ENCODE measurements around the gene ENAM.
"Not testable (repeated sequence)": the region's sequence is repeated elsewhere in the genome, so short reads cannot be mapped to it uniquely, and the experiment has no call there.

Gene ENAM

GRCh38 chr4:70674191-70674590, 45.6 kb downstream of the ENAM start:
- in situ Hi-C loops (cut with MboI; ENCODE audit: low sequenced_read_pairs), result no loop called here

GRCh38 chr4:70674731-70675130, 46.2 kb downstream of the ENAM start:
- in situ Hi-C loops (cut with MboI; ENCODE audit: low sequenced_read_pairs), result no loop called here

- in situ Hi-C loops (cut with MboI; ENCODE audit: low sequenced_read_pairs), result no loop called here
These were observed 48.1 kb downstream of the ENAM start for GRCh38 chr4:70676554-70677090.

GRCh38 chr4:70678383-70678999, 49.9 kb downstream of the ENAM start:
- in situ Hi-C loops (cut with MboI; ENCODE audit: low sequenced_read_pairs), result no loop called here

GRCh38 chr4:70680934-70681333, 52.4 kb downstream of the ENAM start:
- in situ Hi-C loops (cut with MboI; ENCODE audit: low sequenced_read_pairs), result no loop called here

- in situ Hi-C loops (cut with MboI; ENCODE audit: low sequenced_read_pairs), result no loop called here
These were observed 53.2 kb downstream of the ENAM start for GRCh38 chr4:70681704-70682103.

- in situ Hi-C loops (cut with MboI; ENCODE audit: low sequenced_read_pairs), result not testable (repeated sequence)
These were observed 53.6 kb downstream of the ENAM start for GRCh38 chr4:70682142-70682541.

GRCh38 chr4:70687392-70687791, 58.8 kb downstream of the ENAM start:
- in situ Hi-C loops (cut with MboI; ENCODE audit: low sequenced_read_pairs), result no loop called here

- in situ Hi-C loops (cut with MboI; ENCODE audit: low sequenced_read_pairs), result no loop called here
These were observed 59.6 kb downstream of the ENAM start, which contains the start of gene UTP3 for GRCh38 chr4:70687821-70688794. TSS of gene UTP3 (plus strand) at chr4:70688532. CDS start at chr4:70688678, 146 bp downstream.

- in situ Hi-C loops (cut with MboI; ENCODE audit: low sequenced_read_pairs), result no loop called here
These were observed 60.3 kb downstream of the ENAM start for GRCh38 chr4:70688795-70689231.

GRCh38 chr4:70691661-70692060, 63.1 kb downstream of the ENAM start:
- in situ Hi-C loops (cut with MboI; ENCODE audit: low sequenced_read_pairs), result no loop called here

GRCh38 chr4:70694633-70695032, 66.1 kb downstream of the ENAM start:
- in situ Hi-C loops (cut with MboI; ENCODE audit: low sequenced_read_pairs), result not testable (repeated sequence)
